Spinal cord (tissue), 10 donors: ENCODE results near the gene CRADD. TPM values are rescaled to one million over a fixed set of nuclear protein-coding genes. Genes with fewer than 3 reads are reported as not detected.
"Not testable (repeated sequence)": the region's sequence is repeated elsewhere in the genome, so short reads cannot be mapped to it uniquely, and the experiment has no call there.

Experiments used
- DNase-seq, 6 donors: peaks; one replicate each; pipeline versions ENCODE4 v3.0.0 to v3.0.0-alpha.2; 2013 to 2015; ENCODE audit warnings: low spot score in 6 of 6, low read depth in 4 of 6
- H3K27ac ChIP-seq: one replicate; pipeline ENCODE4 v1.5.1; 2013; ENCODE audit warnings: low read depth, low read length, control low read depth
- H3K27me3 ChIP-seq: one replicate; pipeline ENCODE4 v1.6.1; 2013; ENCODE audit warnings: low read length; ENCODE audit not compliant: control insufficient read depth, insufficient read depth
- H3K36me3 ChIP-seq: one replicate; pipeline ENCODE4 v1.6.1; 2013; ENCODE audit warnings: low read length; ENCODE audit not compliant: control insufficient read depth, insufficient read depth
- H3K4me1 ChIP-seq: one replicate; pipeline ENCODE4 v1.6.1; 2013; ENCODE audit warnings: low read length; ENCODE audit not compliant: control insufficient read depth, insufficient read depth
- H3K4me3 ChIP-seq: one replicate; pipeline ENCODE4 v1.5.1; 2013; ENCODE audit warnings: low read depth, low read length, control low read depth
- H3K9me3 ChIP-seq: one replicate; pipeline ENCODE4 v1.6.1; 2013; ENCODE audit warnings: low read length; ENCODE audit not compliant: control insufficient read depth, insufficient read depth
- WGBS: methylation state at CpG from one replicate; pipeline ENCODE4 v1.1.5; 2013; ENCODE audit warnings: missing lambda C conversion rate; ENCODE audit not compliant: insufficient coverage; 5-methylcytosine and 5-hydroxymethylcytosine counted together
- polyA plus RNA-seq, 2 donors: library from polyadenylated mRNA; unstranded; fragments of 120-200 nt; gene quantifications; one replicate each; pipeline ENCODE4 v1.2.1, GENCODE V29; 2013; ENCODE audit not compliant: insufficient read length in 2 of 2
- total RNA-seq, 2 donors: library from RNA; depleted of rRNA in 1 of 2; stranded (reverse); fragments of 120-200 nt in 1 of 2; fragments of >200 nt in 1 of 2; gene quantifications; one replicate each; pipeline versions ENCODE4 v1.2.3 to v1.2.4, GENCODE V29; 2013 to 2014
- donor health status: healthy.

Gene CRADD
- total and polyA plus RNA-seq, 4 donors: 11.2 to 19.9 (median 15.2) TPM

GRCh38 chr12:93918900-93919299, 241.7 kb downstream of the CRADD start:
- 89% methylated on average over 1 of the region's 4 CpGs for WGBS
- H3K27ac ChIP-seq: no peak overlapping the region
- H3K9me3 ChIP-seq: no peaks in the 10 kb centered on the region
- no peak overlapping the region for H3K4me3 ChIP-seq
- no peaks in the 10 kb centered on the region for H3K27me3 ChIP-seq
- H3K36me3 ChIP-seq: no peaks in the 10 kb centered on the region
- no peaks in the 10 kb centered on the region for H3K4me1 ChIP-seq
- DNase-seq: no peak

- no peak overlapping the region for H3K27ac ChIP-seq
- no peaks in the 10 kb centered on the region for H3K4me1 ChIP-seq
- H3K27me3 ChIP-seq: no peaks in the 10 kb centered on the region
- no peak overlapping the region for H3K4me3 ChIP-seq
- no CpG with 5 or more reads among the region's 3 CpGs for whole genome bisulfite sequencing
- peaks cover 5% of the 10 kb centered on the region for H3K9me3 ChIP-seq
- no peak for DNase-seq
- no peaks in the 10 kb centered on the region for H3K36me3 ChIP-seq
Observed at GRCh38 chr12:93921521-93921920, 244.3 kb downstream of the CRADD start.

GRCh38 chr12:93922583-93923006, 245.4 kb downstream of the CRADD start:
- Histone ChIP-seq H3K36me3 (no peaks in the 10 kb centered on the region), H3K9me3 (peaks cover 5% of the 10 kb centered on the region), H3K27me3 (no peaks in the 10 kb centered on the region), H3K27ac (no peak overlapping the region), H3K4me1 (no peaks in the 10 kb centered on the region), H3K4me3 (no peak overlapping the region)
- WGBS: 86% methylated on average over 1 of the region's 5 CpGs
- no peak for DNase-seq

DNA sequence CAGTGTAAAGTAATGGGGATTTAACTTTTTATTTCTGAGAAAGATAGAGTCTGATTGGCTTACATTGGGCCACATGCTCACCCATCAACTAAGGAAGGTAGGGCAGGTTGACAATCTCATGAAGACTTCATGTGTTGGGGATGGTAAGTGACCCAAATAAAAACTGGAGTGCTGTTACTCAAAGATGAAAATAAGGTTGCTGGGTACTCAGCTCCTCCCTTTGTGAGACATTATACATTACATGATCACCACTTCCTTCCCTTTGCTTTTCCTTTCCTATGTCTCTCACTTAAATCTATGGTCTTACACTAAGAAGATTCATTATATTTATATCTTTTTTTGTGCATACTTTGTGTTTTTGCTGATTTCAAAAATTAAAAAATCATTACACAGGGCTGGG, 247.2 kb downstream of the CRADD start:
- H3K36me3 ChIP-seq: no peaks in the 10 kb centered on the region

GRCh38 chr12:93925585-93926205, 248.5 kb downstream of the CRADD start:
- H3K4me3 ChIP-seq: no peak overlapping the region
- H3K4me1 ChIP-seq: no peaks in the 10 kb centered on the region
- DNase-seq: no peak
- no peaks in the 10 kb centered on the region for H3K36me3 ChIP-seq
- 100% methylated on average over 1 of the region's 3 CpGs for WGBS
- peaks cover 5% of the 10 kb centered on the region for H3K9me3 ChIP-seq
- no peak overlapping the region for H3K27ac ChIP-seq
- H3K27me3 ChIP-seq: no peaks in the 10 kb centered on the region

More for the DNA sequence above, 247.2 kb downstream of the CRADD start:
- DNase-seq: no peak
- Histone ChIP-seq H3K27ac (no peak overlapping the region), H3K9me3 (peaks cover 5% of the 10 kb centered on the region), H3K4me3 (no peak overlapping the region), H3K4me1 (no peaks in the 10 kb centered on the region), H3K27me3 (no peaks in the 10 kb centered on the region)

DNA sequence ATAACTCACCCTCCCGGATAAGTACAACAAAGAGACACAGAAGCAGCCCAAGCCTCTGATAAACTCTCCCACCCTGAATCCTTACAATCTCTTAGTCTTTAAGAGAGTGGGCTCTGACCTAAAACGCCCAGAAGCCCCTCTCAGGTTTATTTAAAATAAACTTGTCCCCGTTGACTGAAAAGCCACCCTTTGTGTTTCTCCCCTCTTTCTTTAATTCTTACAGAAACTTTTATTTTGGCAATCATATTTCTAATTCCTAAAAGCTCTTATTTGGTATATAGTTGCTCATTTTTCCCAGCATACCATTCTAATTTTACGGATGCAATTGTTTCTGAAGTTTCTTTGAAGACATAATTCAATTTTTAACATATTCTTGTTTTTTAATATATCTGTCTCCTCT, 249.1 kb downstream of the CRADD start:
- H3K36me3 ChIP-seq: no peaks in the 10 kb centered on the region
- H3K4me3 ChIP-seq: no peak overlapping the region
- H3K27ac ChIP-seq: no peak overlapping the region
- WGBS: 80% methylated on average over 2 of the region's 4 CpGs
- no peak for DNase-seq
- H3K4me1 ChIP-seq: no peaks in the 10 kb centered on the region
- peaks cover 5% of the 10 kb centered on the region for H3K9me3 ChIP-seq
- no peaks in the 10 kb centered on the region for H3K27me3 ChIP-seq

GRCh38 chr12:93929081-93929480, 251.9 kb downstream of the CRADD start:
- H3K4me3 ChIP-seq, H3K9me3 ChIP-seq, DNase-seq, H3K4me1 ChIP-seq, H3K27ac ChIP-seq, H3K27me3 ChIP-seq, H3K36me3 ChIP-seq: not testable (repeated sequence)
- 100% methylated on average over 1 of the region's 4 CpGs for WGBS

- H3K4me3 ChIP-seq: no peak overlapping the region
- no peaks in the 10 kb centered on the region for H3K27me3 ChIP-seq
- no peaks in the 10 kb centered on the region for H3K36me3 ChIP-seq
- DNase-seq: no peak
- H3K9me3 ChIP-seq: peaks cover 13% of the 10 kb centered on the region
- H3K27ac ChIP-seq: no peak overlapping the region
- WGBS: 64% methylated on average over 4 of the region's 7 CpGs
- no peaks in the 10 kb centered on the region for H3K4me1 ChIP-seq
Observed at GRCh38 chr12:93937812-93938211, 260.6 kb downstream of the CRADD start.

- no peak for DNase-seq
- Histone ChIP-seq H3K9me3 (peaks cover 13% of the 10 kb centered on the region), H3K4me1 (no peaks in the 10 kb centered on the region), H3K27me3 (no peaks in the 10 kb centered on the region), H3K4me3 (no peak overlapping the region), H3K36me3 (no peaks in the 10 kb centered on the region), H3K27ac (no peak overlapping the region)
- 100% methylated on average over 2 of the region's 3 CpGs for WGBS
Observed at GRCh38 chr12:93938317-93938716, 261.1 kb downstream of the CRADD start.

DNA sequence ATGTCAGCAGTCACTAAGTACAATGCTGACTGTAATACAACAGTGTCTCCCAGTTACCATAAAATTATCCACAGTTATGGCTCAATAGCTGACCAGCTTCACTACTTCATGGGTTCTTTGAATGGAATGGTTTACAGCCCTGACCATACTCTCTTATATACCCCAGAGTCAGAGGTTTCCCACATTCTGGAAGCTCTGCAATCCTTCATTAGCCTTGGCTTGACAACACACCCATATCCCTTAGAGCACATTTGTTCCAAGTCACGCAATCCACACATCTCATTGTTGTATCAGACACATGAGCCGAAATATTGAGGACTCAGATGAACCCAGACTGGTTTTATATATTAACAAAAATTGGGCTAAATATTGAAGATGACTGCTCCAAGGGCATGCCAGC, 261.8 kb downstream of the CRADD start:
- WGBS: no CpG with 5 or more reads among the region's 2 CpGs
- no peak for DNase-seq
- Histone ChIP-seq H3K27ac (no peak overlapping the region), H3K4me1 (no peaks in the 10 kb centered on the region), H3K4me3 (no peak overlapping the region), H3K9me3 (peaks cover 13% of the 10 kb centered on the region), H3K36me3 (no peaks in the 10 kb centered on the region), H3K27me3 (no peaks in the 10 kb centered on the region)
